Lung (tissue), 12 donors: ENCODE measurements around the gene CPSF4. TPM values are rescaled to one million over a fixed set of nuclear protein-coding genes. Genes with fewer than 3 reads are reported as not detected.

Experiments
- ATAC-seq: fragments of 200-7000 bp; cut with Tn5 transposase; one replicate; pipeline ENCODE4 v1.9.1; 2020; ENCODE audit warnings: moderate number of reproducible peaks; ENCODE audit not compliant: insufficient read depth, low FRiP score
- DNase-seq, 3 donors: peaks; one replicate each; pipeline ENCODE4 v3.0.0-alpha.2; 2013 to 2017
- H3K27ac ChIP-seq, 2 donors: one replicate each; pipeline ENCODE4 v1.5.1; 2013; ENCODE audit warnings: mild to moderate bottlenecking in 2 of 2, moderate library complexity in 2 of 2, control low read depth in 1 of 2, inconsistent platforms in 1 of 2, low read depth in 1 of 2, low read length in 1 of 2
- H3K27me3 ChIP-seq, 3 donors: one replicate each; pipeline ENCODE4 v1.5.1; 2013; ENCODE audit warnings: low read length in 2 of 3; ENCODE audit not compliant: control insufficient read depth in 3 of 3, insufficient read depth in 3 of 3
- H3K36me3 ChIP-seq, 4 donors: one replicate each; pipeline ENCODE4 v1.5.1; 2013; ENCODE audit warnings: low read length in 4 of 4, mild to moderate bottlenecking in 1 of 4, moderate library complexity in 1 of 4; ENCODE audit not compliant: control insufficient read depth in 4 of 4, insufficient read depth in 4 of 4
- H3K4me1 ChIP-seq, 5 donors: one replicate each; pipeline ENCODE4 v1.5.1; 2013; ENCODE audit warnings: low read length in 5 of 5, mild to moderate bottlenecking in 2 of 5, moderate library complexity in 1 of 5; ENCODE audit not compliant: control insufficient read depth in 5 of 5, insufficient read depth in 5 of 5
- H3K4me3 ChIP-seq: one replicate; pipeline ENCODE4 v1.5.1; 2013; ENCODE audit warnings: mild to moderate bottlenecking, control low read depth, moderate library complexity
- H3K9ac ChIP-seq, 2 donors: one replicate each; pipeline ENCODE4 v1.5.1; 2013; ENCODE audit warnings: low read length in 2 of 2, control low read depth in 1 of 2; ENCODE audit not compliant: insufficient read depth in 1 of 2
- H3K9me3 ChIP-seq, 4 donors: one replicate each; pipeline ENCODE4 v1.5.1; 2013; ENCODE audit warnings: low read length in 3 of 4, mild to moderate bottlenecking in 1 of 4, moderate library complexity in 1 of 4; ENCODE audit not compliant: control insufficient read depth in 4 of 4, insufficient read depth in 3 of 4
- CTCF ChIP-seq: IDR thresholded peaks from 2 replicates; pipeline ENCODE4 v1.5.1; 2012; ENCODE audit warnings: mild to moderate bottlenecking; ENCODE audit errors: control extremely low read depth, extremely low read depth
- WGBS, 2 donors: extraction: QIAGEN DNeasy Blood & Tissue Kit; methylation state at CpG; one replicate each; pipeline ENCODE4 v1.1.7; 2013; 5-methylcytosine and 5-hydroxymethylcytosine counted together
- polyA plus RNA-seq, 2 donors: library from polyadenylated mRNA; stranded (reverse); fragments of 200-250 nt; gene quantifications; one replicate each; pipeline ENCODE4 v1.2.1, GENCODE V29; 2013
- total RNA-seq, 2 donors: library from RNA; depleted of rRNA in 1 of 2; stranded (reverse); fragments of >200 nt in 1 of 2; gene quantifications; one replicate each; pipeline ENCODE4 v1.2.1, GENCODE V29; 2014 to 2021
- donor health status: control.
- donor health status: control.
- donor health status: Bipolar disorder and iron deficiency.
- donor health status: healthy.
- donor health status: DM: yes; HTN: yes; CAD: no.

Gene CPSF4
- total and polyA plus RNA-seq, 4 donors, result 18.3 to 36.8 (median 27.7) TPM

GRCh38 chr7:99402854-99403253, 35.9 kb upstream of the CPSF4 start:
- Histone ChIP-seq H3K27ac (no peak overlapping the region), H3K4me1 (peaks cover 0 to 14% (median 7%) of the 10 kb centered on the region in 5 donors), H3K4me3 (no peak overlapping the region), H3K27me3 (no peaks in the 10 kb centered on the region), H3K9ac (no peak overlapping the region), H3K36me3 (peaks cover 24 to 47% (median 33%) of the 10 kb centered on the region in 4 donors), H3K9me3 (no peaks in the 10 kb centered on the region)
- no peak for DNase-seq
- TF ChIP-seq CTCF, result no peak
- no peak for ATAC-seq
- 98 to 99% methylated on average over 3 of the region's 3 CpGs for WGBS, 2 donors

- Histone ChIP-seq H3K9me3 (no peaks in the 10 kb centered on the region), H3K4me1 (peaks cover 0 to 14% (median 7%) of the 10 kb centered on the region in 5 donors), H3K27me3 (no peaks in the 10 kb centered on the region), H3K4me3 (no peak overlapping the region), H3K9ac (no peak overlapping the region), H3K36me3 (peaks cover 20 to 41% (median 29%) of the 10 kb centered on the region in 4 donors), H3K27ac (no peak overlapping the region)
- TF ChIP-seq CTCF, result no peak
- ATAC-seq (no peak), DNase-seq (no peak)
- 93 to 95% methylated on average over 5 of the region's 5 CpGs for WGBS, 2 donors
These were observed 35.0 kb upstream of the CPSF4 start for GRCh38 chr7:99403764-99404163.

- WGBS, 2 donors, result 88 to 90% methylated on average over 18 of the region's 18 CpGs
- Histone ChIP-seq H3K4me3 (no peak overlapping the region), H3K9me3 (no peaks in the 10 kb centered on the region), H3K9ac (no peak overlapping the region), H3K27me3 (no peaks in the 10 kb centered on the region), H3K36me3 (peaks cover 20 to 37% (median 29%) of the 10 kb centered on the region in 4 donors), H3K27ac (no peak overlapping the region), H3K4me1 (peaks cover 0 to 14% (median 7%) of the 10 kb centered on the region in 5 donors)
- TF ChIP-seq CTCF, result no peak
- ATAC-seq (no peak), DNase-seq (no peak)
These were observed 34.3 kb upstream of the CPSF4 start for GRCh38 chr7:99404235-99404976.
